HG02678 (cell line): ENCODE measurements around the gene TPPP3.

Experiments used
- ATAC-seq: cut with Tn5 transposase; IDR thresholded peaks from one replicate; pipeline ENCODE4 v1.9.1; 2021; ENCODE audit warnings: mild to moderate bottlenecking, moderate library complexity; ENCODE audit not compliant: unreplicated experiment

Gene TPPP3

GRCh38 chr16:67405336-67405735, 12.0 kb upstream of the TPPP3 start:
- no peak for ATAC-seq

- no peak for ATAC-seq
Observed at GRCh38 chr16:67404740-67405226, 11.5 kb upstream of the TPPP3 start.

- no peak for ATAC-seq
Observed at GRCh38 chr16:67403976-67404555, 10.8 kb upstream of the TPPP3 start.

- ATAC-seq = no peak
Observed at GRCh38 chr16:67400901-67401300, 7.6 kb upstream of the TPPP3 start.

- ATAC-seq = no peak
Observed at GRCh38 chr16:67399749-67400704, 6.7 kb upstream of the TPPP3 start.

- no peak for ATAC-seq
Observed at GRCh38 chr16:67399218-67399733, 6.0 kb upstream of the TPPP3 start.

GRCh38 chr16:67398546-67399217, 5.4 kb upstream of the TPPP3 start:
- ATAC-seq = no peak

GRCh38 chr16:67397812-67398545, 4.7 kb upstream of the TPPP3 start:
- ATAC-seq = no peak

- no peak for ATAC-seq
Observed at GRCh38 chr16:67397036-67397801, 3.9 kb upstream of the TPPP3 start.

GRCh38 chr16:67396159-67397035, 3.1 kb upstream of the TPPP3 start:
- ATAC-seq = no peak

GRCh38 chr16:67395458-67396158, 2.3 kb upstream of the TPPP3 start:
- no peak for ATAC-seq

- no peak for ATAC-seq
Observed at GRCh38 chr16:67395105-67395457, 1.8 kb upstream of the TPPP3 start.

GRCh38 chr16:67394155-67395104, 1.1 kb upstream of the TPPP3 start:
- ATAC-seq = no peak

- no peak for ATAC-seq
Observed at GRCh38 chr16:67393788-67394154, 473 bp upstream of the TPPP3 start.

- no peak for ATAC-seq
Observed at GRCh38 chr16:67392301-67393059, 818 bp downstream of the TPPP3 start.

- no peak for ATAC-seq
Observed at GRCh38 chr16:67391424-67392300, 1.6 kb downstream of the TPPP3 start.
